Neural crest cell (in vitro differentiated cells): ENCODE measurements around the gene PTTG1IP. TPM values are rescaled to one million over a fixed set of nuclear protein-coding genes. Genes with fewer than 3 reads are reported as not detected.

Source experiments
- DNase-seq: peaks from one replicate; pipeline ENCODE4 v3.0.0; 2021; ENCODE audit warnings: low read depth, mixed read lengths, low spot score
- H3K27ac Mint-ChIP-seq: one replicate; pipeline ENCODE4 v1.8.0; 2021; ENCODE audit warnings: mild to moderate bottlenecking, mixed read lengths; ENCODE audit not compliant: unreplicated experiment
- H3K27me3 Mint-ChIP-seq: 2 replicates; pipeline ENCODE4 v1.8.0; 2021; ENCODE audit warnings: low read depth, mild to moderate bottlenecking, mixed read lengths
- H3K36me3 Mint-ChIP-seq: 2 replicates; pipeline ENCODE4 v1.8.0; 2021; ENCODE audit warnings: low read depth, mild to moderate bottlenecking, mixed read lengths
- H3K4me1 Mint-ChIP-seq: 2 replicates; pipeline ENCODE4 v1.8.0; 2021; ENCODE audit warnings: mixed read lengths
- H3K4me3 Mint-ChIP-seq: one replicate; pipeline ENCODE4 v1.8.0; 2021; ENCODE audit warnings: mild to moderate bottlenecking, mixed read lengths
- H3K9me3 Mint-ChIP-seq: 2 replicates; pipeline ENCODE4 v1.8.0; 2021; ENCODE audit warnings: mixed read lengths
- CTCF ChIP-seq: fragments of 200-600 bp; sonication (generic); conservative IDR thresholded peaks from 2 replicates; pipeline ENCODE4 v1.5.0; 2021; ENCODE audit warnings: antibody characterized with exemption, mild to moderate bottlenecking
- total RNA-seq: library from RNA; stranded (reverse); gene quantifications from 2 replicates; pipeline ENCODE4 v1.2.1, GENCODE V29; 2021

The PTTG1IP gene
- total RNA-seq, 1 donor from 2014 or later: 164 TPM

- peak; percentile 48 for TF ChIP-seq CTCF
- Mint-ChIP-seq H3K27ac (no peak overlapping the region), H3K9me3 (no peaks in the 10 kb centered on the region), H3K27me3 (peaks cover 5% of the 10 kb centered on the region), H3K4me3 (no peak overlapping the region), H3K36me3 (peaks cover 2% of the 10 kb centered on the region), H3K4me1 (peaks cover 13% of the 10 kb centered on the region)
- peak; percentile 58 for DNase-seq
Measured at GRCh38 chr21:44845418-44846223, 27.9 kb downstream of the PTTG1IP start.

GRCh38 chr21:44844256-44844655 is 29.2 kb downstream of the PTTG1IP start:
- H3K27ac Mint-ChIP-seq: peak overlapping the region; percentile 27
- no peaks in the 10 kb centered on the region for H3K9me3 Mint-ChIP-seq
- no peak for TF ChIP-seq CTCF
- peaks cover 13% of the 10 kb centered on the region for H3K4me1 Mint-ChIP-seq
- H3K36me3 Mint-ChIP-seq: peaks cover 2% of the 10 kb centered on the region
- peak overlapping the region; percentile 63 for H3K4me3 Mint-ChIP-seq
- H3K27me3 Mint-ChIP-seq: peaks cover 5% of the 10 kb centered on the region
- DNase-seq: no peak

- peaks cover 5% of the 10 kb centered on the region for H3K27me3 Mint-ChIP-seq
- H3K27ac Mint-ChIP-seq: no peak overlapping the region
- H3K4me3 Mint-ChIP-seq: no peak overlapping the region
- H3K36me3 Mint-ChIP-seq: no peaks in the 10 kb centered on the region
- no peaks in the 10 kb centered on the region for H3K9me3 Mint-ChIP-seq
- no peak for DNase-seq
- TF ChIP-seq CTCF: no peak
- peaks cover 13% of the 10 kb centered on the region for H3K4me1 Mint-ChIP-seq
Measured at GRCh38 chr21:44842721-44843445, 30.6 kb downstream of the PTTG1IP start.

GRCh38 chr21:44842087-44842486 is 31.4 kb downstream of the PTTG1IP start:
- H3K9me3 Mint-ChIP-seq: no peaks in the 10 kb centered on the region
- peaks cover 13% of the 10 kb centered on the region for H3K4me1 Mint-ChIP-seq
- H3K27ac Mint-ChIP-seq: no peak overlapping the region
- no peak overlapping the region for H3K4me3 Mint-ChIP-seq
- H3K27me3 Mint-ChIP-seq: peaks cover 5% of the 10 kb centered on the region
- no peak for TF ChIP-seq CTCF
- H3K36me3 Mint-ChIP-seq: no peaks in the 10 kb centered on the region
- no peak for DNase-seq

GRCh38 chr21:44840771-44841170 is 32.7 kb downstream of the PTTG1IP start:
- H3K4me1 Mint-ChIP-seq: peaks cover 5% of the 10 kb centered on the region
- H3K36me3 Mint-ChIP-seq: no peaks in the 10 kb centered on the region
- peaks cover 5% of the 10 kb centered on the region for H3K27me3 Mint-ChIP-seq
- no peak for TF ChIP-seq CTCF
- H3K27ac Mint-ChIP-seq: no peak overlapping the region
- DNase-seq: no peak
- H3K9me3 Mint-ChIP-seq: no peaks in the 10 kb centered on the region
- H3K4me3 Mint-ChIP-seq: no peak overlapping the region
